ENCODE data around the gene CCNH. TPM values are rescaled to one million over a fixed set of nuclear protein-coding genes. Genes with fewer than 3 reads are reported as not detected.

The CCNH gene
- polyA plus RNA-seq, 1 of the 3 experiments (the other 2 are of a cell fraction): 29.1 TPM

- TF ChIP-seq FOXJ3 (CRISPR knock-in tag; IDR thresholded peaks at IDR 0.05) (no peak), IRF3 (IDR thresholded peaks at IDR 0.05; ENCODE audit: low read depth, low read length) (no peak), FOSL2 (IDR thresholded peaks at IDR 0.05; ENCODE audit: borderline replicate concordance, low read depth) (no peak), GABPA (IDR thresholded peaks at IDR 0.05; ENCODE audit: low read depth) (no peak), NFIC (IDR thresholded peaks at IDR 0.05; ENCODE audit: borderline replicate concordance) (no peak), USF2 (IDR thresholded peaks at IDR 0.05; ENCODE audit: borderline replicate concordance, low read depth, low read length) (no peak), RAD21 (IDR thresholded peaks at IDR 0.05; ENCODE audit: low read length) (no peak), CHD2 (IDR thresholded peaks at IDR 0.05; ENCODE audit: low read length, partially characterized antibody) (no peak), GATA2 (CRISPR knock-in tag; IDR thresholded peaks at IDR 0.05) (no peak)
Measured at GRCh38 chr5:87432460-87432859, 19.7 kb upstream of the CCNH start (continued).

GRCh38 chr5:87430863-87431457 lies 18.2 kb upstream of the CCNH start:
- Histone ChIP-seq H3K4me3 (ENCODE audit: low read depth in 2 of 2, low read length in 1 of 2) (no peak overlapping the region), H4K20me1 (ENCODE audit: insufficient read depth) (no peaks in the 10 kb centered on the region), H3K9me2 (no peaks in the 10 kb centered on the region), H3K79me2 (ENCODE audit: insufficient read depth) (no peaks in the 10 kb centered on the region), H3K9me3 (no peaks in the 10 kb centered on the region), H3K4me1 (ENCODE audit: control insufficient read depth in 1 of 2, insufficient read depth in 2 of 2, low read depth in 1 of 2, low read length in 1 of 2) (no peaks in the 10 kb centered on the region), H3K36me3 (replicated peaks in 1 of 2; ENCODE audit: control insufficient read depth in 1 of 2, insufficient read depth in 2 of 2, low read length in 1 of 2) (no peaks in the 10 kb centered on the region), H3K9ac (no peak overlapping the region), H3K27me3 (ENCODE audit: insufficient read depth) (no peaks in the 10 kb centered on the region), H3F3A (replicated peaks; ENCODE audit: insufficient read depth) (no peaks in the 10 kb centered on the region), H3K4me2 (no peak overlapping the region), H2AFZ (ENCODE audit: low read depth) (no peak overlapping the region), H3K27ac (ENCODE audit: low read depth in 2 of 2, low read length in 1 of 2) (no peak overlapping the region)
- ChIA-PET POLR2A (no interaction called here), CTCF (no interaction called here)
- no peak for DNase-seq
- TF ChIP-seq CHD2 (IDR thresholded peaks at IDR 0.05; ENCODE audit: low read length, partially characterized antibody): no peak
- TF ChIP-seq EZH2phosphoT487 (IDR thresholded peaks at IDR 0.05; ENCODE audit: borderline replicate concordance, low read depth): no peak
- no peak for TF ChIP-seq REST (IDR thresholded peaks at IDR 0.05; ENCODE audit: low read depth, low read length)
- TF ChIP-seq PBX3 (IDR thresholded peaks at IDR 0.05): no peak
- TF ChIP-seq SMC3 (IDR thresholded peaks at IDR 0.05; ENCODE audit: low read depth, low read length): no peak
- TF ChIP-seq USF1 (IDR thresholded peaks at IDR 0.05; ENCODE audit: borderline replicate concordance, low read depth): no peak
- TF ChIP-seq ZBTB33 (IDR thresholded peaks at IDR 0.05; ENCODE audit: borderline replicate concordance, low read depth): no peak
